RWPE1 (cell line): ENCODE data around the gene RAMACL.

Experiments
- CTCF ChIA-PET: fragments of 350-600 bp; sonication (Branson Sonifier 250); formaldehyde crosslinking; extraction: SDS; loops from one replicate; lab custom pipeline; 2021; lab: Yijun Ruan, JAX
- POLR2A ChIA-PET: fragments of 400-600 bp; formaldehyde crosslinking; extraction: SDS; loops from one replicate; lab custom pipeline; 2020; ENCODE audit warnings: antibody characterized with exemption; ENCODE audit not compliant: low non-redundant PET; lab: Yijun Ruan, JAX
- DNase-seq: peaks from one replicate; pipeline ENCODE4 v3.0.0; 2012; ENCODE audit warnings: low spot score
- H3K27ac ChIP-seq: fragments of 450-650 bp; 2 replicates; pipeline ENCODE4 v1.5.1; 2017
- TF ChIP-seq, protein P1 (sequence below): fragments of 450-650 bp; conservative IDR thresholded peaks from 2 replicates; pipeline ENCODE4 v1.5.1; 2017; ENCODE audit warnings: low read depth, mild to moderate bottlenecking

RAMACL gene

GRCh38 chr6:166604328-166604727 is 17.9 kb upstream of the RAMACL start:
- no peak for DNase-seq
- CTCF ChIA-PET = no interaction called here
- TF ChIP-seq, protein P1, sequence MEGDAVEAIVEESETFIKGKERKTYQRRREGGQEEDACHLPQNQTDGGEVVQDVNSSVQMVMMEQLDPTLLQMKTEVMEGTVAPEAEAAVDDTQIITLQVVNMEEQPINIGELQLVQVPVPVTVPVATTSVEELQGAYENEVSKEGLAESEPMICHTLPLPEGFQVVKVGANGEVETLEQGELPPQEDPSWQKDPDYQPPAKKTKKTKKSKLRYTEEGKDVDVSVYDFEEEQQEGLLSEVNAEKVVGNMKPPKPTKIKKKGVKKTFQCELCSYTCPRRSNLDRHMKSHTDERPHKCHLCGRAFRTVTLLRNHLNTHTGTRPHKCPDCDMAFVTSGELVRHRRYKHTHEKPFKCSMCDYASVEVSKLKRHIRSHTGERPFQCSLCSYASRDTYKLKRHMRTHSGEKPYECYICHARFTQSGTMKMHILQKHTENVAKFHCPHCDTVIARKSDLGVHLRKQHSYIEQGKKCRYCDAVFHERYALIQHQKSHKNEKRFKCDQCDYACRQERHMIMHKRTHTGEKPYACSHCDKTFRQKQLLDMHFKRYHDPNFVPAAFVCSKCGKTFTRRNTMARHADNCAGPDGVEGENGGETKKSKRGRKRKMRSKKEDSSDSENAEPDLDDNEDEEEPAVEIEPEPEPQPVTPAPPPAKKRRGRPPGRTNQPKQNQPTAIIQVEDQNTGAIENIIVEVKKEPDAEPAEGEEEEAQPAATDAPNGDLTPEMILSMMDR = no peak
- H3K27ac ChIP-seq = no peak overlapping the region
- POLR2A ChIA-PET = no interaction called here

DNA sequence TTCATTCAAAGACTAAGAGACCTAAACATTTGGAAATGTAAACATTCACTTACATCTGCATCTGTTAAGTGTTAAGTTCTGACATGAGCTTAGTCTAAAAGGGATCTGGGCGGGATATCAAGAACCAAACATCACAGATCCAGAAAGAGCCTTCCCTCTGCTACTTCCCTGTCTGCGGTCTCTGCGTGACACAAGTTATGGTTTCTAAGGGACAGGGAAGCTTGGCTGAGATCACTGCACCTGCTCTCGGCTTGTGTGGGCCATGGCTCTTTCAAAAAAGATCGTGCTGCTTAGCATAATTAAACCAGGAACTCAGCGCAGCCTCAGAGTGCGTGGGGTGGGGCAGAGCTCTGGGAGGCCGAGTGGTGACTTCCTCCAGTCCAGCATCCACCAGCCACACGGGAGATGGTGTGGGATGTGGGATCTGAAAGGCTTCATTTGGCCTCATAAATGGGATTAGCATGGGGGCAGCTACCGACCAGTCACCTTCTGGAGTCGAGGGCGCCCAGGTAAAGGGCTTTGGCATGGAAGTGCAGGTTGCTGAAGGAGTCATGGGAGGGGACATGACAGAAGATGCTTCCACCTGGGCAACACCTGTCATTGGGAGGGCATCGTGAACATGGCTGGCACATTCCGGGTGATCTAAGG is 16.7 kb upstream of the RAMACL start:
- POLR2A ChIA-PET = no interaction called here
- CTCF ChIA-PET = no interaction called here
- 0 out of 2 replicates have a peak overlapping the region, but pooled peaks have one; percentile 10 for H3K27ac ChIP-seq
- no peak for DNase-seq
- TF ChIP-seq, protein P1 = no peak

GRCh38 chr6:166601956-166602355 is 15.5 kb upstream of the RAMACL start:
- POLR2A ChIA-PET = no interaction called here
- TF ChIP-seq, protein P1 = no peak
- DNase-seq = no peak
- CTCF ChIA-PET = no interaction called here
- H3K27ac ChIP-seq = no peak overlapping the region

GRCh38 chr6:166600931-166601330 is 14.5 kb upstream of the RAMACL start:
- POLR2A ChIA-PET = interaction anchor here (0.6 kb wide), 1 partner anchor 32 kb away, joined by 4 read pairs; no protein-coding TSS in a partner anchor
- CTCF ChIA-PET = no interaction called here
- TF ChIP-seq, protein P1 = no peak
- H3K27ac ChIP-seq = no peak overlapping the region
- DNase-seq = no peak

DNA sequence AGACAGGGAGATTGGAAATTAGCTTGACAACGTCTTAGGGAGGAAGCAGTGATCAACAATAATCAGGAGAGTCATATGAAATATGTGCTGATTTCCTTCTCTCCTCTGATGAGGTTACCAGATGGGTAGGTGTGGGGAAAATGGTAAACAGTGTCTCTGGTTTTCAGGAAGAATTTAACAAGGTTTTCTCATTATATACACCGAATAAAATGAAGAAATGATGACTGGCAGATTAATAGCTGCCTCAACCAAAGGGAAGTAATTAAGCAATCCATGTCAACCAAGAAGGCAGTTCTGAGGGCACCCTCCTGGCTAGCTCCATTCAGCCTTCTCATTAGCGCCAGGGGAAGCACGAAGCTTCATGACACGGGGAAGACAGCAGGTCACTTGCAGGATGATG is 12.7 kb upstream of the RAMACL start:
- POLR2A ChIA-PET = no interaction called here

GRCh38 chr6:166598441-166599138 is 12.1 kb upstream of the RAMACL start:
- no peak for DNase-seq
- ChIA-PET CTCF (interaction anchor here (0.6 kb wide), 1 partner anchor 48 kb away, joined by 5 read pairs; no protein-coding TSS in a partner anchor), POLR2A (no interaction called here)
- TF ChIP-seq, protein P1 = no peak
- H3K27ac ChIP-seq = no peak overlapping the region

More for the DNA sequence above, 12.7 kb upstream of the RAMACL start:
- TF ChIP-seq, protein P1 = no peak
- no peak for DNase-seq
- H3K27ac ChIP-seq = no peak overlapping the region; the same call in 1 of the 2 replicates
- CTCF ChIA-PET = no interaction called here
